GM19043 (cell line): Measurements from ENCODE around the gene ZNF189.

Experiments used
- ATAC-seq: cut with Tn5 transposase; IDR thresholded peaks from one replicate; pipeline ENCODE4 v1.9.1; 2021; ENCODE audit warnings: low read depth; ENCODE audit not compliant: unreplicated experiment

ZNF189 gene

GRCh38 chr9:101398068-101398929 is at the start of gene ZNF189, which contains the start of gene MRPL50:
Gene ZNF189, plus strand, starts transcription at chr9:101398851. Its CDS starts 306 bp downstream, at chr9:101399157.
Gene MRPL50, minus strand, starts transcription at chr9:101398618. Its CDS starts 26 bp downstream, at chr9:101398592.
- ATAC-seq: peak; percentile 97

GRCh38 chr9:101350285-101350684 is 48.4 kb upstream of the ZNF189 start:
- ATAC-seq: no peak

GRCh38 chr9:101352892-101353463 is 45.7 kb upstream of the ZNF189 start:
- no peak for ATAC-seq

- no peak for ATAC-seq
Measured at GRCh38 chr9:101353683-101354082, 45.0 kb upstream of the ZNF189 start.

GRCh38 chr9:101354143-101354764 is 44.4 kb upstream of the ZNF189 start:
- no peak for ATAC-seq

- no peak for ATAC-seq
Measured at GRCh38 chr9:101354765-101355708, 43.6 kb upstream of the ZNF189 start.

- no peak for ATAC-seq
Measured at GRCh38 chr9:101356619-101357018, 42.0 kb upstream of the ZNF189 start.

GRCh38 chr9:101359679-101360078 is 39.0 kb upstream of the ZNF189 start:
- ATAC-seq: no peak

- no peak for ATAC-seq
Measured at GRCh38 chr9:101360647-101361046, 38.0 kb upstream of the ZNF189 start.

- ATAC-seq: no peak
Measured at GRCh38 chr9:101362450-101362849, 36.2 kb upstream of the ZNF189 start.

- ATAC-seq: no peak
Measured at GRCh38 chr9:101365181-101365580, 33.5 kb upstream of the ZNF189 start.

GRCh38 chr9:101366038-101366756 is 32.5 kb upstream of the ZNF189 start:
- no peak for ATAC-seq

GRCh38 chr9:101367323-101367722 is 31.3 kb upstream of the ZNF189 start:
- no peak for ATAC-seq

- no peak for ATAC-seq
Measured at GRCh38 chr9:101369286-101369685, 29.4 kb upstream of the ZNF189 start.

GRCh38 chr9:101369884-101370531 is 28.6 kb upstream of the ZNF189 start:
- no peak for ATAC-seq

GRCh38 chr9:101371813-101372212 is 26.8 kb upstream of the ZNF189 start:
- no peak for ATAC-seq

GRCh38 chr9:101372327-101373118 is 26.1 kb upstream of the ZNF189 start:
- no peak for ATAC-seq

GRCh38 chr9:101375546-101375945 is 23.1 kb upstream of the ZNF189 start:
- ATAC-seq: no peak
